CD4-positive, alpha-beta memory T cell (primary cell): Measurements from ENCODE around the gene SYT2. TPM values are rescaled to one million over a fixed set of nuclear protein-coding genes. Genes with fewer than 3 reads are reported as not detected.

Source experiments
- CTCF ChIA-PET: fragments of 350-600 bp; sonication (Branson Sonifier 250); formaldehyde crosslinking; loops from one replicate; lab custom pipeline; 2021; ENCODE audit warnings: inconsistent platforms; ENCODE audit not compliant: partially characterized antibody; lab: Charles Lee
- POLR2A ChIA-PET: fragments of 350-600 bp; sonication (Branson Sonifier 250); formaldehyde crosslinking; loops from one replicate; lab custom pipeline; 2021; ENCODE audit not compliant: partially characterized antibody; lab: Charles Lee
- DNase-seq, 5 donors: peaks; one replicate each; pipeline versions ENCODE4 v3.0.0 to v3.0.0-alpha.2; 2020 to 2022; ENCODE audit warnings: mixed read lengths in 1 of 5
- H3K27ac ChIP-seq: one replicate; pipeline ENCODE4 v1.7.0; 2013; ENCODE audit warnings: low read depth, low read length
- H3K27me3 ChIP-seq: 2 replicates; pipeline ENCODE4 v1.7.0; 2013; ENCODE audit warnings: mild to moderate bottlenecking, low read length, moderate library complexity; ENCODE audit not compliant: insufficient read depth
- H3K36me3 ChIP-seq: 2 replicates; pipeline ENCODE4 v1.7.0; 2013; ENCODE audit warnings: mild to moderate bottlenecking, low read length, moderate library complexity; ENCODE audit not compliant: insufficient read depth
- H3K4me1 ChIP-seq: 2 replicates; pipeline ENCODE4 v1.7.0; 2013; ENCODE audit warnings: mild to moderate bottlenecking, low read length, moderate library complexity; ENCODE audit not compliant: insufficient read depth
- H3K4me3 ChIP-seq, 2 donors: one replicate each; pipeline ENCODE4 v1.7.0; 2013; ENCODE audit warnings: low read length in 2 of 2, mild to moderate bottlenecking in 1 of 2
- H3K9me3 ChIP-seq, 2 donors: one replicate each; pipeline ENCODE4 v1.7.0; 2013; ENCODE audit warnings: low read length in 2 of 2, control low read depth in 1 of 2; ENCODE audit not compliant: control insufficient read depth in 1 of 2
- H3K27ac Mint-ChIP-seq, 7 donors: one replicate each; pipeline ENCODE4 v1.8.0; 2020 to 2021; ENCODE audit warnings: mixed read lengths in 7 of 7, mild to moderate bottlenecking in 6 of 7, inconsistent platforms in 3 of 7, moderate library complexity in 3 of 7
- H3K27me3 Mint-ChIP-seq, 2 donors: one replicate each; pipeline ENCODE4 v1.8.0; 2020 to 2021; ENCODE audit warnings: mixed read lengths in 2 of 2
- H3K36me3 Mint-ChIP-seq, 2 donors: one replicate each; pipeline ENCODE4 v1.8.0; 2020 to 2021; ENCODE audit warnings: mixed read lengths in 2 of 2, inconsistent platforms in 1 of 2, mild to moderate bottlenecking in 1 of 2
- H3K4me1 Mint-ChIP-seq, 4 donors: one replicate each; pipeline ENCODE4 v1.8.0; 2020 to 2021; ENCODE audit warnings: mixed read lengths in 4 of 4, mild to moderate bottlenecking in 1 of 4
- H3K4me3 Mint-ChIP-seq, 8 donors: one replicate each; pipeline ENCODE4 v1.8.0; 2020 to 2021; ENCODE audit warnings: mixed read lengths in 8 of 8, mild to moderate bottlenecking in 7 of 8, moderate library complexity in 6 of 8, inconsistent platforms in 3 of 8
- H3K9me3 Mint-ChIP-seq, 8 donors: one replicate each; pipeline ENCODE4 v1.8.0; 2020 to 2021; ENCODE audit warnings: mixed read lengths in 8 of 8, mild to moderate bottlenecking in 5 of 8, inconsistent platforms in 3 of 8, moderate library complexity in 1 of 8
- intact Hi-C: fragments of 100-400 bp; cut with micrococcal nuclease; formaldehyde crosslinking; loops from one replicate; pipeline ENCODE4 v1.15.1; 2023
- polyA plus RNA-seq, 2 donors: library from polyadenylated mRNA; unstranded; fragments of 300-500 nt; fragmentation: Illumina TruSeq; gene quantifications; one replicate each; pipeline ENCODE4 v1.2.3, GENCODE V29; 2021
- total RNA-seq, 2 experiments: library from RNA; stranded (reverse); gene quantifications; one replicate each; pipeline ENCODE4 v1.2.3, GENCODE V29; 2021

The SYT2 gene
- total and polyA plus RNA-seq, 4 experiments from 2014 or later, result 0.03 TPM; not detected in 3

DNA sequence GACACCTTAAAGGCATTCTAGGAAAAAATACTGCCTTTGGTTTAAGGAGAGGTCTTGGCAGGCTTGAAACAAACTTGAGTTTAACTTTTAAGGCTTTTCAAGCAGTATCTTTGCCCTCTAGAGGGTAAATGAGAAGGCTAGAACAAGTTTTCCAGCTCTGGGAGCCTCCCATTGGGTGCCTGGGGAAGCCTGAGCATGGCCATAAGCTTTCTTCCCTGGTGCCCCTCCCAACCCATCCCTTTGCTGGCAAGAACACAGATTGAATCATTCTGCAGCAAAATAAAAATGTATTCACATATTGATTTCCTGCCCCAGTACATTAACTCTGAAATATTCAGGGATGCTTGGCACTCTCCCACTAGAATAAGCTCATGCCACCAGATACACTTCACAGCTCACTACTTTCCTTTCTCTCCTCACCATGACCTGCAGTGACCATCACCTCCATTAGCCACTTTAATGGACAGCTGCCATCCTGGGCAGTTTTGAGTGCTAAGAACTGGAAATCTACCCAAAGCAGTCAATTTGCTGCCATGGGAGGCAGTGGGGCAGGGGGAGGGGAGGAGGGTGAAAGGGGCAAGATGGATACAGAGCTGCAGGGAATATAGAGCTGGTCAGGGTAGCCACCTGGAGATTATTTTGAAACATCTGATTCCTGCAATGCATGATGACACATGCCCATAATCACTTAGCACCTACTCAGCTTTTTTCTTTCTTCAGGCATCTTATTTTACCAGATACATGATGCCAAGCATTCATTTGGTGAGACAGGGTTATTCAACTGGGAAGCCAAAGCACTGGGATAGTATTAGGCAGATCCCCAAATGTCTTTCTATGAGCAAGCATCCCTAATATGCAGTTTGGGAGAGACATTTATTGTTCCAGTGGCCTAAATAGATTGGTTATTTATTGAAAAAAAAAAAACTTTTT is 140.6 kb downstream of the SYT2 start:
- CTCF ChIA-PET, result interaction anchor here (1.0 to 1.6 kb wide), 2 partner anchors 12 to 150 kb away, joined by 3 to 4 read pairs; no protein-coding TSS in a partner anchor
- Histone ChIP-seq H3K27me3 (no peaks in the 10 kb centered on the region), H3K4me1 (no peaks in the 10 kb centered on the region), H3K36me3 (no peaks in the 10 kb centered on the region), H3K27ac (no peak overlapping the region), H3K4me3 (no peak overlapping the region), H3K9me3 (no peaks in the 10 kb centered on the region)
- no peak for DNase-seq
- POLR2A ChIA-PET, result no interaction called here
- H3K27ac Mint-ChIP-seq, result no peak overlapping the region
- H3K4me3 Mint-ChIP-seq, result no peak overlapping the region
- H3K9me3 Mint-ChIP-seq, result no peaks in the 10 kb centered on the region
- intact Hi-C loops, result no loop called here
- H3K27me3 Mint-ChIP-seq, result no peaks in the 10 kb centered on the region
- H3K4me1 Mint-ChIP-seq, result peaks cover 0 to 1% (median under 1%) of the 10 kb centered on the region in 4 donors
- peaks cover 41 to 43% of the 10 kb centered on the region in 2 donors for H3K36me3 Mint-ChIP-seq

GRCh38 chr1:202568826-202569225 is 141.4 kb downstream of the SYT2 start:
- H3K4me1 ChIP-seq, result no peaks in the 10 kb centered on the region
- H3K27ac ChIP-seq, result no peak overlapping the region
- no peaks in the 10 kb centered on the region for H3K27me3 Mint-ChIP-seq
- CTCF ChIA-PET, result interaction anchor here (1.6 kb wide), 1 partner anchor 151 kb away, joined by 4 read pairs; no protein-coding TSS in a partner anchor
- H3K4me3 Mint-ChIP-seq, result no peak overlapping the region
- H3K4me1 Mint-ChIP-seq, result peaks cover 0 to 1% (median under 1%) of the 10 kb centered on the region in 4 donors
- no peaks in the 10 kb centered on the region for H3K27me3 ChIP-seq
- H3K4me3 ChIP-seq, result no peak overlapping the region
- peaks cover 41 to 47% of the 10 kb centered on the region in 2 donors for H3K36me3 Mint-ChIP-seq
- H3K9me3 Mint-ChIP-seq, result no peaks in the 10 kb centered on the region
- no peak overlapping the region for H3K27ac Mint-ChIP-seq
- H3K9me3 ChIP-seq, result no peaks in the 10 kb centered on the region
- no peaks in the 10 kb centered on the region for H3K36me3 ChIP-seq
- intact Hi-C loops, result no loop called here
- POLR2A ChIA-PET, result no interaction called here
- DNase-seq, result no peak

DNA sequence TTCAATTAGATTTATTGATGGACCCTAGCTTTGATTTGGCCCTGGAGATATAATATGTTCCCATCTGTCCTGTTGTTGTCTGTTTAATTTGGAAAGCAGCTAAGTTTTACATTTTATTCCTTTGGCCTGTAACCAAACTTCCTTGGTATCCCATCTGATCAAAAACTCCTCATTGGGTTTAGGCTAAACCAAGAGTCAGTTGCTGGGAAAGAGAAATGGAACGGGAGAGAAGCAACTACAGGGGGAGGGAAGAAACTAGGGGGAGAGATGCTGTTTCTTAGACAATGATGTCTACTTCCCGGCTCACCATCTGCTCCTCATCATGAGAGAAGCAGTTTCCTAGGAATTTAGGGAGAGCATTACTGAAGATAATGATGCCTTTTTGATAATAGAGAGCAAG is 141.8 kb downstream of the SYT2 start:
- peaks cover 37 to 47% of the 10 kb centered on the region in 2 donors for H3K36me3 Mint-ChIP-seq
- no peak overlapping the region for H3K4me3 Mint-ChIP-seq
- intact Hi-C loops, result no loop called here
- H3K27me3 ChIP-seq, result no peaks in the 10 kb centered on the region
- no peaks in the 10 kb centered on the region for H3K36me3 ChIP-seq
- no peak overlapping the region for H3K27ac ChIP-seq
- H3K9me3 ChIP-seq, result no peaks in the 10 kb centered on the region
- no peaks in the 10 kb centered on the region for H3K4me1 ChIP-seq
- no peak for DNase-seq
- ChIA-PET POLR2A (no interaction called here), CTCF (no interaction called here)
- no peak overlapping the region for H3K4me3 ChIP-seq
- H3K4me1 Mint-ChIP-seq, result peaks cover 0 to 1% (median under 1%) of the 10 kb centered on the region in 4 donors
- H3K9me3 Mint-ChIP-seq, result no peaks in the 10 kb centered on the region
- no peak overlapping the region for H3K27ac Mint-ChIP-seq
- no peaks in the 10 kb centered on the region for H3K27me3 Mint-ChIP-seq

GRCh38 chr1:202567738-202568137 is 142.5 kb downstream of the SYT2 start:
- Histone ChIP-seq H3K27ac (no peak overlapping the region), H3K36me3 (peaks cover 5% of the 10 kb centered on the region), H3K4me3 (no peak overlapping the region), H3K9me3 (no peaks in the 10 kb centered on the region), H3K27me3 (no peaks in the 10 kb centered on the region), H3K4me1 (no peaks in the 10 kb centered on the region)
- H3K36me3 Mint-ChIP-seq, result peaks cover 31 to 51% of the 10 kb centered on the region in 2 donors
- no peaks in the 10 kb centered on the region for H3K9me3 Mint-ChIP-seq
- H3K4me1 Mint-ChIP-seq, result peaks cover 0 to 1% (median under 1%) of the 10 kb centered on the region in 4 donors
- no peak for DNase-seq
- H3K4me3 Mint-ChIP-seq, result no peak overlapping the region
- no peaks in the 10 kb centered on the region for H3K27me3 Mint-ChIP-seq
- CTCF ChIA-PET, result no interaction called here
- intact Hi-C loops, result no loop called here
- POLR2A ChIA-PET, result no interaction called here
- H3K27ac Mint-ChIP-seq, result peak overlapping the region in 1 of 7 donors; percentile 50

DNA sequence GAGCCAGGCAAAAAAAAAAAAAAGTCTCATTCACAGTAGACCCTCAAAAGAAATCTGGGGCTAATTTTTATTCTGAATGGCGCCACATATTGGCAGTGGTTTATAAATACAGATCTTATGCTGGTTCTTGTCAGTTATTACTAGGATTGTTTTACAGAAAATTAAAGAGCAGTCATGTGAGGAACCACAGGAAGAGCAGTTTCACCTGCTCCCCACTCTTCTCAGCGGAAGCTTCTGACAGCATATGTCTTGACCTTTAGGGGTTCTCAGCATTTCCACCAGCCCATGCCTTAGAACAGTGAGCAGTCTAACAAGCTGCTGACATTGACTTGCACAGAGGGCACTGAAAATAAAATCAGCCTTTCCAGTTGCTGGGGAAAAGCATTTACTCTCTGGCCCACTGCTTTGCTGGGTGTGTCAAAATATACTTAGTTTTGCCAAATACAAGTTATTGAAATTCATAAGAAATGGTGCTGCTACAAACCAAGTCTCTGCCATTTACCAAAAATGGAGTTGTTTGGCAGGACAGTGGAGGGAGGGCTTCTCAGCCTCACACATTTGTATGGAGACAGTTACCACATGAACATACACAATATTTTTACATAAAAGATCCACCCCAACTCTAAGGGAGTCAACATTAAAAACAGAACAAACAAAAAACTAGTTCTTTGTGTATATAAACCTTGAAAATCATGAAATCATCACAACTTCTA is 144.2 kb downstream of the SYT2 start:
- Histone ChIP-seq H3K4me1 (no peaks in the 10 kb centered on the region), H3K27ac (no peak overlapping the region), H3K36me3 (peaks cover 6% of the 10 kb centered on the region), H3K9me3 (no peaks in the 10 kb centered on the region), H3K27me3 (no peaks in the 10 kb centered on the region), H3K4me3 (no peak overlapping the region)
- Mint-ChIP-seq H3K9me3 (no peaks in the 10 kb centered on the region), H3K4me3 (no peak overlapping the region), H3K27ac (no peak overlapping the region), H3K36me3 (peaks cover 29 to 59% of the 10 kb centered on the region in 2 donors), H3K27me3 (no peaks in the 10 kb centered on the region), H3K4me1 (peaks cover 0 to 1% (median under 1%) of the 10 kb centered on the region in 4 donors)
- intact Hi-C loops, result no loop called here
- ChIA-PET POLR2A (no interaction called here), CTCF (interaction anchor here (0.8 to 1.3 kb wide), 2 partner anchors 8 to 10 kb away, joined by 3 to 5 read pairs; no protein-coding TSS in a partner anchor)
- DNase-seq, result no peak

- no peak overlapping the region for H3K27ac Mint-ChIP-seq
- POLR2A ChIA-PET, result no interaction called here
- intact Hi-C loops, result no loop called here
Measured at GRCh38 chr1:202564958-202565495, 145.2 kb downstream of the SYT2 start.

DNA sequence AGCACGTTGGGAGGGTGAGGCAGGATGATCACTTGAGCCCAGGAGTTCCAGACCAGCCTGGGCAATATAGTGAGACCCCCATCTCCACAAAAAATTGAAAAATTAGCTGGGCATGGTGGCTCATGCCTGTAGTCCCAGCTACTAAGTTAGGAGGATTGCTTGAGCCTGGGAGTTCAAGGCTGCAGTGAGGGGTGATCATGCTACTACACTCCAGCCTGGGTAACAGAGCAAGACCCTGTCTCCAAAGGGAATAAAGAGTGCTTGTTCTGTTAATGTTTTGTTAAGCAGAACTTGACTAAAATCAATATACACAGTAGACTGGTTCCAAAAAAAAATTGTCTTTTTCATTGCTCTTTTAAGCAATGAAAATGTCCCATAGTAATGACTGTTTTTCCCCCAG is 146.4 kb downstream of the SYT2 start:
- H3K27ac Mint-ChIP-seq, result peak overlapping the region in 1 of 7 donors; percentile 20

More at GRCh38 chr1:202564958-202565495, 145.2 kb downstream of the SYT2 start:
- H3K9me3 ChIP-seq, result no peaks in the 10 kb centered on the region
- H3K4me1 ChIP-seq, result no peaks in the 10 kb centered on the region
- H3K27me3 ChIP-seq, result no peaks in the 10 kb centered on the region
- H3K4me3 ChIP-seq, result no peak overlapping the region
- DNase-seq, result no peak
- H3K27ac ChIP-seq, result no peak overlapping the region
- Mint-ChIP-seq H3K4me3 (no peak overlapping the region), H3K4me1 (peaks cover 0 to 1% (median under 1%) of the 10 kb centered on the region in 4 donors), H3K27me3 (no peaks in the 10 kb centered on the region), H3K36me3 (peaks cover 29 to 59% of the 10 kb centered on the region in 2 donors), H3K9me3 (no peaks in the 10 kb centered on the region)
- CTCF ChIA-PET, result interaction anchor here (1.3 kb wide), 1 partner anchor 9 kb away, joined by 5 read pairs; no protein-coding TSS in a partner anchor
- peaks cover 6% of the 10 kb centered on the region for H3K36me3 ChIP-seq

More for the DNA sequence above, 146.4 kb downstream of the SYT2 start:
- peaks cover 0 to 1% (median under 1%) of the 10 kb centered on the region in 4 donors for H3K4me1 Mint-ChIP-seq
- H3K27me3 Mint-ChIP-seq, result no peaks in the 10 kb centered on the region
- H3K9me3 Mint-ChIP-seq, result no peaks in the 10 kb centered on the region
- peaks cover 23 to 50% of the 10 kb centered on the region in 2 donors for H3K36me3 Mint-ChIP-seq
- no peak overlapping the region for H3K4me3 Mint-ChIP-seq
- intact Hi-C loops, result no loop called here
- no peaks in the 10 kb centered on the region for H3K9me3 ChIP-seq
- H3K4me3 ChIP-seq, result no peak overlapping the region
- ChIA-PET POLR2A (no interaction called here), CTCF (no interaction called here)
- DNase-seq, result no peak
- H3K4me1 ChIP-seq, result no peaks in the 10 kb centered on the region
- no peaks in the 10 kb centered on the region for H3K27me3 ChIP-seq
- H3K36me3 ChIP-seq, result peaks cover 6% of the 10 kb centered on the region
- no peak overlapping the region for H3K27ac ChIP-seq
